Fibroblast of lung (primary cell): ENCODE measurements around the gene VANGL2. TPM values are rescaled to one million over a fixed set of nuclear protein-coding genes. Genes with fewer than 3 reads are reported as not detected.
A peak's percentile ranks its signal among the peaks of the same experiment; 100 is the strongest.

Experiments used
- DNase-seq, 2 donors: peaks; one replicate each; pipeline versions ENCODE4 v3.0.0 to v3.0.0-alpha.2; 2010; ENCODE audit warnings: low read depth in 2 of 2
- H2AFZ ChIP-seq: 2 replicates; pipeline ENCODE4 v1.5.1; 2012; ENCODE audit warnings: low read length, control low read depth, inconsistent platforms
- H3K27ac ChIP-seq: 2 replicates; pipeline ENCODE4 v1.5.1; 2011; ENCODE audit warnings: low read length, control low read depth; ENCODE audit not compliant: insufficient read depth
- H3K27me3 ChIP-seq: 2 replicates; pipeline ENCODE4 v1.5.1; 2011; ENCODE audit warnings: mild to moderate bottlenecking, low read length; ENCODE audit not compliant: control insufficient read depth, insufficient read depth
- H3K36me3 ChIP-seq: 2 replicates; pipeline ENCODE4 v1.5.1; 2011; ENCODE audit warnings: low read length; ENCODE audit not compliant: control insufficient read depth, insufficient read depth
- H3K4me1 ChIP-seq: 2 replicates; pipeline ENCODE4 v1.5.1; 2011; ENCODE audit warnings: low read length; ENCODE audit not compliant: control insufficient read depth, insufficient read depth; ENCODE audit errors: extremely low read depth
- H3K4me2 ChIP-seq: 2 replicates; pipeline ENCODE4 v1.5.1; 2011; ENCODE audit warnings: low read length, control low read depth; ENCODE audit not compliant: insufficient read depth; ENCODE audit errors: extremely low read depth
- H3K4me3 ChIP-seq, 4 experiments: fragments of 200-600 bp in 1 of 4; sonication (generic) in 1 of 4; replicated peaks in 1 of 4; 2 replicates each; pipeline ENCODE4 v1.5.1; 2011 to 2016; ENCODE audit warnings: low read length in 4 of 4, low read depth in 3 of 4, mild to moderate bottlenecking in 3 of 4, control low read depth in 2 of 4, inconsistent platforms in 1 of 4, mixed read lengths in 1 of 4; ENCODE audit not compliant: insufficient read depth in 1 of 4; ENCODE audit errors: control extremely low read depth in 1 of 4
- H3K79me2 ChIP-seq: 2 replicates; pipeline ENCODE4 v1.5.1; 2012; ENCODE audit warnings: mild to moderate bottlenecking, low read length, inconsistent platforms; ENCODE audit not compliant: control insufficient read depth, insufficient read depth
- H3K9ac ChIP-seq: 2 replicates; pipeline ENCODE4 v1.5.1; 2011; ENCODE audit warnings: mild to moderate bottlenecking, low read length, control low read depth; ENCODE audit not compliant: insufficient read depth
- H3K9me3 ChIP-seq: 2 replicates; pipeline ENCODE4 v1.5.1; 2012; ENCODE audit warnings: low read depth, low read length; ENCODE audit not compliant: control insufficient read depth, insufficient read depth
- H4K20me1 ChIP-seq: 2 replicates; pipeline ENCODE4 v1.5.1; 2011; ENCODE audit warnings: low read length; ENCODE audit not compliant: control insufficient read depth, insufficient read depth; ENCODE audit errors: extremely low read depth
- EZH2 ChIP-seq: IDR thresholded peaks from 2 replicates; pipeline ENCODE4 v1.5.1; 2012; ENCODE audit warnings: low read length, control low read depth, mild to moderate bottlenecking; ENCODE audit errors: missing control alignments
- polyA plus RNA-seq, 2 donors: library from polyadenylated mRNA; depleted of rRNA in 1 of 2; stranded (reverse) in 1 of 2; unstranded in 1 of 2; fragments of >200 nt; gene quantifications; 2 replicates each; pipeline ENCODE4 v1.2.1, GENCODE V29; 2011 to 2012; ENCODE audit warnings: missing spikeins in 1 of 2
- total RNA-seq: library from RNA; depleted of rRNA; stranded (reverse); fragments of >200 nt; gene quantifications from 2 replicates; pipeline ENCODE4 v1.2.1, GENCODE V29; 2014
- TF ChIP-seq, protein P1 (sequence below), 2 donors: IDR thresholded peaks in 1 of 2; conservative IDR thresholded peaks in 1 of 2; 1 replicate in 1 of 2; 2 replicates in 1 of 2; pipeline ENCODE4 v1.5.1; 2011 to 2012; ENCODE audit warnings: low read length in 2 of 2, control low read depth in 1 of 2, inconsistent platforms in 1 of 2, low read depth in 1 of 2, mild to moderate bottlenecking in 1 of 2

Gene VANGL2
- total and polyA plus RNA-seq, 2 donors (not counting 1 experiment from before 2014, with no cell fraction given): 0.01 TPM; not detected in 1

DNA sequence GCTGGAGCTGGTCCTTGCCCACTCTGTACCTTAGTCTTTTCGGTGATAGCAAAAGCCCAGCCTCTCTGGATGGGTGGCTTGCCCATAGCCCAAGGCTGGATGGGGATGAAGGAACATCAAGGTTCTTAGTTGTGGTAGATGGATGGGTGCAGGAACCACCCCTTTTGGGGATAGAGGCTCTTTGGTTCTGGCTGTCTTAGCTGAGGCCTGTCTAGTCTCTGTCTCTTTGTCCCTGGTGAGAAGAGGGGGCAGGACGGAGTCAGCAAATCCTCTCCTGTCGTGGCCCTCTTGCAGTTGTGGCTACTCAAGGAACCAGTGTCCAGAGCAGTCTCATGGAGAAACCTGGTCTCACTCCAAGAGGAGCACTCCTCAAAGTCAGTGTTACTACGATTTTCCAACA lies 8.5 kb downstream of the VANGL2 start:
- Histone ChIP-seq H3K4me2 (no peak overlapping the region), H3K36me3 (no peaks in the 10 kb centered on the region), H3K9ac (no peak overlapping the region), H3K27ac (no peak overlapping the region), H3K9me3 (no peaks in the 10 kb centered on the region), H2AFZ (no peak overlapping the region), H4K20me1 (no peaks in the 10 kb centered on the region), H3K4me3 (no peak overlapping the region), H3K4me1 (no peaks in the 10 kb centered on the region), H3K27me3 (peaks cover 2% of the 10 kb centered on the region), H3K79me2 (no peaks in the 10 kb centered on the region)
- no peak for DNase-seq
- TF ChIP-seq, protein P1, sequence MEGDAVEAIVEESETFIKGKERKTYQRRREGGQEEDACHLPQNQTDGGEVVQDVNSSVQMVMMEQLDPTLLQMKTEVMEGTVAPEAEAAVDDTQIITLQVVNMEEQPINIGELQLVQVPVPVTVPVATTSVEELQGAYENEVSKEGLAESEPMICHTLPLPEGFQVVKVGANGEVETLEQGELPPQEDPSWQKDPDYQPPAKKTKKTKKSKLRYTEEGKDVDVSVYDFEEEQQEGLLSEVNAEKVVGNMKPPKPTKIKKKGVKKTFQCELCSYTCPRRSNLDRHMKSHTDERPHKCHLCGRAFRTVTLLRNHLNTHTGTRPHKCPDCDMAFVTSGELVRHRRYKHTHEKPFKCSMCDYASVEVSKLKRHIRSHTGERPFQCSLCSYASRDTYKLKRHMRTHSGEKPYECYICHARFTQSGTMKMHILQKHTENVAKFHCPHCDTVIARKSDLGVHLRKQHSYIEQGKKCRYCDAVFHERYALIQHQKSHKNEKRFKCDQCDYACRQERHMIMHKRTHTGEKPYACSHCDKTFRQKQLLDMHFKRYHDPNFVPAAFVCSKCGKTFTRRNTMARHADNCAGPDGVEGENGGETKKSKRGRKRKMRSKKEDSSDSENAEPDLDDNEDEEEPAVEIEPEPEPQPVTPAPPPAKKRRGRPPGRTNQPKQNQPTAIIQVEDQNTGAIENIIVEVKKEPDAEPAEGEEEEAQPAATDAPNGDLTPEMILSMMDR (conservative IDR thresholded peaks at IDR 0.05 in 1 of 2, IDR thresholded peaks at IDR 0.05 in 1 of 2; ENCODE audit: low read depth in 1 of 2, low read length in 2 of 2): no peak
- no peak for TF ChIP-seq EZH2

DNA sequence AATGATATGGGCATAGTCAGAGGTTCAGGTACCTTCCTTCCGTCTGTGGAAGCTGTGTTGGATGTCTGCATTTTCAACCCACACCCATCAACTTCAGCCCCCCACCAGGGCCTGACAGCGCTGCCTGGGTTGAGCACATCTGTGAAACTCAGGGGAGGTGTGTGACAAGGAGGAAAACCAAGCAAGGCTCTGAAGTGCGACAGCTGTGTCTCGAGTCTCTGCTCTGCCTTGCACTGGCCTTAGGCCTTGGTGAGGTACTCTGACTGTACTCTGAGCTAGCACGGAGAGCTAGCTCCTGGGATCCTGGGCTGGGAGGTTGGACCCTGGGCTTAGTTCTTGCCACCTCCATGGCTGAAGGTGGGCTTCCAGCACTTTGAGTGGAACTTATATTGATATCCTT lies 9.1 kb downstream of the VANGL2 start:
- no peak for DNase-seq
- Histone ChIP-seq H3K27ac (no peak overlapping the region), H4K20me1 (no peaks in the 10 kb centered on the region), H3K79me2 (no peaks in the 10 kb centered on the region), H3K36me3 (no peaks in the 10 kb centered on the region), H3K4me3 (no peak overlapping the region), H3K4me2 (no peak overlapping the region), H3K4me1 (no peaks in the 10 kb centered on the region), H3K27me3 (no peaks in the 10 kb centered on the region), H3K9me3 (no peaks in the 10 kb centered on the region), H2AFZ (no peak overlapping the region), H3K9ac (no peak overlapping the region)
- TF ChIP-seq, protein P1 (conservative IDR thresholded peaks at IDR 0.05 in 1 of 2, IDR thresholded peaks at IDR 0.05 in 1 of 2; ENCODE audit: low read depth in 1 of 2, low read length in 2 of 2): no peak
- TF ChIP-seq EZH2: no peak

DNA sequence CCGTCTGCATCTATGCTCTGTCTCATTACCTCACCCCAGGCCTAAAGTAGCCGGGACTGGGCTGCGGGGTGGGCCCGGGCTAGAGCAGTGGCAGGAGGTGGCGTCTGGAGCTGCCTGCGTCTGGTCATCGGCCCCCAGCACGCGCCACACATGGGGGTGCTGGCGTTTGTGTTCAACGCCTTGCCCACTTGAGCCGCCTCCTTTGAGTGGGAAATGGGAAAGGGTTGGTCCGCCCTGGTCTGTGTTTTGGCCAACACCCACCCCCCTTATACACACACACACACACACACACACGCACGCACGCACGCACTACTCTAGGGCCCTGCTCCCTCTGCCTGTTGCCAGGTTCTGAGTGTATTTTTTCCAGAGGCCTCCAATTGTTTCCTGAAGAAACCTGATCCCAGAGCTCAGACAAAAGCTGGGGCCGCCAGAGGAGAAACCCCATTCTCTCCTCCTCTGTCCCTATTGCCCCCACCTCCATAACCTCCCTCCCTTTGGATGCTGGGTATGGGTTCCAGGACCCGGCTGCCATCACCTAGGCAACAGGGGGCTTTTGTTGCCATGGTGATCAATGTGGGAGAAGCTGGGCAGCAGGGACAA lies 10.1 kb downstream of the VANGL2 start:
- Histone ChIP-seq H3K27ac (no peak overlapping the region), H4K20me1 (no peaks in the 10 kb centered on the region), H3K27me3 (no peaks in the 10 kb centered on the region), H3K9me3 (no peaks in the 10 kb centered on the region), H3K9ac (no peak overlapping the region), H3K36me3 (no peaks in the 10 kb centered on the region), H3K4me3 (no peak overlapping the region), H3K4me1 (no peaks in the 10 kb centered on the region), H2AFZ (no peak overlapping the region), H3K79me2 (no peaks in the 10 kb centered on the region), H3K4me2 (no peak overlapping the region)
- peak in 1 of 2 donors; percentile 69 for DNase-seq
- TF ChIP-seq, protein P1 (conservative IDR thresholded peaks at IDR 0.05 in 1 of 2, IDR thresholded peaks at IDR 0.05 in 1 of 2; ENCODE audit: low read depth in 1 of 2, low read length in 2 of 2): no peak
